Measurements from ENCODE around the gene CLK3. TPM values are rescaled to one million over a fixed set of nuclear protein-coding genes. Genes with fewer than 3 reads are reported as not detected.

Gene CLK3
- total RNA-seq, 1 donor from 2014 or later, result 65.8 TPM

DNA sequence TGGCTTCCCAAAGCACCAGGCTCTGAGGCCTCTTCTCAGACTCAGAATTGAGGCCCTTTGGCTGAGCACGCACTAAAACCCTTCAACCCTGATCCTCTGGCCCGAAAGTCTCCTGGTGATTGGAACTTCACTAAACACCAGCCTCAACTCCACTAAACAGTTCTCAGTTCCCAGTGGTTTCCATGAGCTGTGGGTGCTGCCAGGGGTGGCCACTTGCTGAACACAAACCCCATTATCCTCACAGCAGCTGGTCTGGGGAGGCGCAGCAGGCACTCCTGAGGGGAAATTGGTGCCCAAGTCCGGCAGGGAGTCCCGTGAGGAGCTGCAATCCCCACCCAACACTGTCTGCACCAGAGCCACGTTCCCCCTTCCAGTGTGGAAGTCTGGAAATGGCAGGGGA is 3.8 kb upstream of the CLK3 start:
- FAIRE-seq (no peak), DNase-seq (ENCODE audit: low read depth) (no peak)
- H3K27me3 ChIP-seq (ENCODE audit: insufficient read depth, low read length), result no peaks in the 10 kb centered on the region
- Mint-ChIP-seq H3K4me3 (ENCODE audit: unreplicated experiment) (no peak overlapping the region), H3K36me3 (ENCODE audit: low read depth, unreplicated experiment) (peaks cover 2% of the 10 kb centered on the region), H3K9me3 (ENCODE audit: unreplicated experiment) (no peaks in the 10 kb centered on the region), H3K27ac (ENCODE audit: unreplicated experiment) (no peak overlapping the region), H3K4me1 (ENCODE audit: low read depth, unreplicated experiment) (peaks cover 2% of the 10 kb centered on the region), H3K27me3 (ENCODE audit: low read depth, unreplicated experiment) (peaks cover 42% of the 10 kb centered on the region)
- no peak for TF ChIP-seq EZH2 (IDR thresholded peaks at IDR 0.05; ENCODE audit: insufficient read depth, low read length)
- TF ChIP-seq, protein P1, sequence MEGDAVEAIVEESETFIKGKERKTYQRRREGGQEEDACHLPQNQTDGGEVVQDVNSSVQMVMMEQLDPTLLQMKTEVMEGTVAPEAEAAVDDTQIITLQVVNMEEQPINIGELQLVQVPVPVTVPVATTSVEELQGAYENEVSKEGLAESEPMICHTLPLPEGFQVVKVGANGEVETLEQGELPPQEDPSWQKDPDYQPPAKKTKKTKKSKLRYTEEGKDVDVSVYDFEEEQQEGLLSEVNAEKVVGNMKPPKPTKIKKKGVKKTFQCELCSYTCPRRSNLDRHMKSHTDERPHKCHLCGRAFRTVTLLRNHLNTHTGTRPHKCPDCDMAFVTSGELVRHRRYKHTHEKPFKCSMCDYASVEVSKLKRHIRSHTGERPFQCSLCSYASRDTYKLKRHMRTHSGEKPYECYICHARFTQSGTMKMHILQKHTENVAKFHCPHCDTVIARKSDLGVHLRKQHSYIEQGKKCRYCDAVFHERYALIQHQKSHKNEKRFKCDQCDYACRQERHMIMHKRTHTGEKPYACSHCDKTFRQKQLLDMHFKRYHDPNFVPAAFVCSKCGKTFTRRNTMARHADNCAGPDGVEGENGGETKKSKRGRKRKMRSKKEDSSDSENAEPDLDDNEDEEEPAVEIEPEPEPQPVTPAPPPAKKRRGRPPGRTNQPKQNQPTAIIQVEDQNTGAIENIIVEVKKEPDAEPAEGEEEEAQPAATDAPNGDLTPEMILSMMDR (IDR thresholded peaks at IDR 0.05; ENCODE audit: insufficient read depth, low read depth, low read length), result no peak
- no peak overlapping the region for H3K4me3 ChIP-seq (ENCODE audit: insufficient read depth, low read depth, low read length)
- no peak overlapping the region for H2AFZ ChIP-seq (ENCODE audit: low read depth, low read length)
- H3K4me1 ChIP-seq (ENCODE audit: insufficient read depth, low read length), result peaks cover 12% of the 10 kb centered on the region
- no peaks in the 10 kb centered on the region for H3K9me3 ChIP-seq (ENCODE audit: insufficient read depth, low read depth, low read length)
- no peaks in the 10 kb centered on the region for H3K36me3 ChIP-seq (ENCODE audit: insufficient read depth, low read length)
- peaks cover 5% of the 10 kb centered on the region for H4K20me1 ChIP-seq (ENCODE audit: insufficient read depth, low read length)
- no peak overlapping the region for H3K4me2 ChIP-seq (ENCODE audit: low read length)
- H3K9ac ChIP-seq (ENCODE audit: low read length), result no peak overlapping the region
- peaks cover 18% of the 10 kb centered on the region for H3K79me2 ChIP-seq (ENCODE audit: insufficient read depth, low read length)
- no peak overlapping the region for H3K27ac ChIP-seq (ENCODE audit: low read depth, low read length)

DNA sequence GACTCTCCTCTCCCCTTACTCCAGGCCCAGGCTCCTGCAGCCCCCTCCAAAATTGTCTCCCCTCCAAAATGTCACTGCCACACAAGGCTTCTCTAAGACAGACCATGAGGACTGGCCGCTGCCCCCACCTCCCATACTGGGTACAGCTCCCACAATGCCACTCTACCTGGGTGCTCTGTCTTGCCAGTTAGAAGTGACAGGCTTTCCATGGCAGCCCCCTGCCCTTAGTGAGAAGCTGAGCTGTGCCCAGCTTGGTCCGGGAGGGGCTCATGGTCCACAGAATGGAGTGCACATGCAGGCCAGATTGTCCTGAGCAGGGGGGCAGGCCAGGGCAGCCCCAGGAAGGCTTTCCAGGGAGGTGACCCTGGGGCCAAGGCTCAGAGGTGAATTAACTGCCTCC is 3.0 kb upstream of the CLK3 start:
- H3K4me1 ChIP-seq (ENCODE audit: insufficient read depth, low read length), result peaks cover 17% of the 10 kb centered on the region
- no peak overlapping the region for H3K4me3 ChIP-seq (ENCODE audit: insufficient read depth, low read depth, low read length)
- no peak for FAIRE-seq
- no peaks in the 10 kb centered on the region for H3K9me3 ChIP-seq (ENCODE audit: insufficient read depth, low read depth, low read length)
- no peak overlapping the region for H3K4me2 ChIP-seq (ENCODE audit: low read length)
- peaks cover 2% of the 10 kb centered on the region for H3K36me3 Mint-ChIP-seq (ENCODE audit: low read depth, unreplicated experiment)
- peaks cover 39% of the 10 kb centered on the region for H3K27me3 Mint-ChIP-seq (ENCODE audit: low read depth, unreplicated experiment)
- peaks cover 26% of the 10 kb centered on the region for H3K79me2 ChIP-seq (ENCODE audit: insufficient read depth, low read length)
- no peak overlapping the region for H3K9ac ChIP-seq (ENCODE audit: low read length)
- no peak for DNase-seq (ENCODE audit: low read depth)
- H3K36me3 ChIP-seq (ENCODE audit: insufficient read depth, low read length), result no peaks in the 10 kb centered on the region
- no peaks in the 10 kb centered on the region for H3K27me3 ChIP-seq (ENCODE audit: insufficient read depth, low read length)
- H2AFZ ChIP-seq (ENCODE audit: low read depth, low read length), result no peak overlapping the region
- no peak overlapping the region for H3K4me3 Mint-ChIP-seq (ENCODE audit: unreplicated experiment)
- peaks cover 14% of the 10 kb centered on the region for H4K20me1 ChIP-seq (ENCODE audit: insufficient read depth, low read length)
- H3K4me1 Mint-ChIP-seq (ENCODE audit: low read depth, unreplicated experiment), result peaks cover 8% of the 10 kb centered on the region
- TF ChIP-seq, protein P1 (IDR thresholded peaks at IDR 0.05; ENCODE audit: insufficient read depth, low read depth, low read length), result no peak
- no peak for TF ChIP-seq EZH2 (IDR thresholded peaks at IDR 0.05; ENCODE audit: insufficient read depth, low read length)
- H3K27ac Mint-ChIP-seq (ENCODE audit: unreplicated experiment), result peak overlapping the region; percentile 80
- H3K9me3 Mint-ChIP-seq (ENCODE audit: unreplicated experiment), result no peaks in the 10 kb centered on the region
- H3K27ac ChIP-seq (ENCODE audit: low read depth, low read length), result no peak overlapping the region

DNA sequence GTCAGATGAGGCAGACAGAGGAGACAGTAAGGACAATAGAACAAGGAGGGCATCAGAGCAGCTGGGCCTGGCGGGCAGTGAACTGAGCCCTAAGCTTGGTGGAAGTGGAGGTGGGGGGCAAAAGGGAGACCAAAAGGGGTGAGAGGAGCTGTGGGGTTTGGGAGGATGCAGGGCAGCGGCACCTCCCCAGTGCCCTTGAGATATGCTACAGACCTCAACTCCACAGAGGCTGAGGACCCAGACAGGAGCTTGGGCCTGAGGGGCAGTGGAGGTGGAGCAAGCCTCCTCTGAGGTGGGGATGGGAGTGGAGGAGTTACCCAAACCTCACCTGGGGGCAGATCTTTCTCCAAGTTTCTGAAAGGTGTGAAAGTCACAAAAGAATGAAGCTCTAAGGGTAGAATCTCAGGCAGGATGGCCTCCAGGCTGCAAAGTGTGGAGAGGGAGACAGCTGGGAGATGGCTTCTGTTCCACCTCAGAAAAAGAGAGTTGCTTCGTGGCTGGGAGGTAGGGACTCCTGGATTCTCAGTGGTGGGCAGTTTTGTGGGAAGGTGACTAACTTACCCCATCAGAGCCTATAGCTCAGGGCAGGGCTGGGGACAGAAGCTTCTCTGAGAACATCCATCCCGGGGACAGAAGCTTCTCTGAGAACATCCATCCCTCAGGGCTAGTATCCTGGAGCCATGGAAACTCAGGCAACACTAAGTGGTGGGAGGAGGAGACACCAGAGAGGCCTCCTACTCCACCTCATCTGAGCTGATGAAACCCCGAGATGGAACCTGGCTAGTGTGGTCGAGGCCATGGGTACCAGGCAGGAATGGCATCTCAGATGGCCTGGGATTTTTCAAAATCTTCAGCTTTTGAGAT is 2.3 kb upstream of the CLK3 start:
- Histone ChIP-seq H3K36me3 (ENCODE audit: insufficient read depth, low read length) (no peaks in the 10 kb centered on the region), H3K4me3 (ENCODE audit: insufficient read depth, low read depth, low read length) (no peak overlapping the region), H3K27ac (ENCODE audit: low read depth, low read length) (no peak overlapping the region), H2AFZ (ENCODE audit: low read depth, low read length) (no peak overlapping the region), H3K4me1 (ENCODE audit: insufficient read depth, low read length) (peaks cover 17% of the 10 kb centered on the region), H3K4me2 (ENCODE audit: low read length) (no peak overlapping the region), H3K9me3 (ENCODE audit: insufficient read depth, low read depth, low read length) (no peaks in the 10 kb centered on the region), H3K9ac (ENCODE audit: low read length) (no peak overlapping the region), H3K79me2 (ENCODE audit: insufficient read depth, low read length) (peaks cover 32% of the 10 kb centered on the region), H3K27me3 (ENCODE audit: insufficient read depth, low read length) (no peaks in the 10 kb centered on the region), H4K20me1 (ENCODE audit: insufficient read depth, low read length) (peaks cover 20% of the 10 kb centered on the region)
- Mint-ChIP-seq H3K27ac (ENCODE audit: unreplicated experiment) (peak overlapping the region; percentile 80), H3K9me3 (ENCODE audit: unreplicated experiment) (no peaks in the 10 kb centered on the region), H3K4me3 (ENCODE audit: unreplicated experiment) (peak overlapping the region; percentile 45), H3K27me3 (ENCODE audit: low read depth, unreplicated experiment) (peaks cover 33% of the 10 kb centered on the region), H3K36me3 (ENCODE audit: low read depth, unreplicated experiment) (peaks cover 2% of the 10 kb centered on the region), H3K4me1 (ENCODE audit: low read depth, unreplicated experiment) (peaks cover 8% of the 10 kb centered on the region)
- FAIRE-seq (no peak), DNase-seq (ENCODE audit: low read depth) (no peak)
- no peak for TF ChIP-seq EZH2 (IDR thresholded peaks at IDR 0.05; ENCODE audit: insufficient read depth, low read length)
- TF ChIP-seq, protein P1 (IDR thresholded peaks at IDR 0.05; ENCODE audit: insufficient read depth, low read depth, low read length), result no peak
